Activated CD8-positive, alpha-beta memory T cell treated with anti-CD3 and anti-CD28 coated beads, Interleukin-2, amount 50 U/mL, for 24 hours (primary cell): Measurements from ENCODE around the gene MIPOL1.
"Not testable (repeated sequence)": the region's sequence is repeated elsewhere in the genome, so short reads cannot be mapped to it uniquely, and the experiment has no call there.

ENCODE experiments used
- DNase-seq: peaks from one replicate; pipeline ENCODE4 v3.0.0-alpha.2; 2020; ENCODE audit errors: extremely low read depth

The MIPOL1 gene

GRCh38 chr14:37187840-37188577 lies 9.7 kb upstream of the MIPOL1 start:
- DNase-seq = not testable (repeated sequence)

GRCh38 chr14:37189733-37190132 lies 8.0 kb upstream of the MIPOL1 start:
- DNase-seq = not testable (repeated sequence)

GRCh38 chr14:37194698-37195097 lies 3.0 kb upstream of the MIPOL1 start:
- no peak for DNase-seq

- DNase-seq = no peak
These were observed 2.4 kb upstream of the MIPOL1 start for GRCh38 chr14:37195327-37195726.

GRCh38 chr14:37196604-37197420 lies 925 bp upstream of the MIPOL1 start:
- DNase-seq = no peak

- DNase-seq = no peak
These were observed 499 bp downstream of the MIPOL1 start for GRCh38 chr14:37198273-37198598.

- DNase-seq = no peak
These were observed 1.2 kb downstream of the MIPOL1 start for GRCh38 chr14:37198907-37199306.

- DNase-seq = no peak
These were observed 4.0 kb downstream of the MIPOL1 start for GRCh38 chr14:37201724-37202123.

GRCh38 chr14:37202265-37202664 lies 4.5 kb downstream of the MIPOL1 start:
- no peak for DNase-seq

GRCh38 chr14:37202812-37203211 lies 5.1 kb downstream of the MIPOL1 start:
- no peak for DNase-seq

GRCh38 chr14:37203423-37203822 lies 5.7 kb downstream of the MIPOL1 start:
- no peak for DNase-seq

- DNase-seq = not testable (repeated sequence)
These were observed 8.2 kb downstream of the MIPOL1 start for GRCh38 chr14:37205623-37206605.

- DNase-seq = not testable (repeated sequence)
These were observed 11.9 kb downstream of the MIPOL1 start for GRCh38 chr14:37209617-37210016.

GRCh38 chr14:37210448-37210847 lies 12.7 kb downstream of the MIPOL1 start:
- DNase-seq = no peak

- no peak for DNase-seq
These were observed 15.3 kb downstream of the MIPOL1 start for GRCh38 chr14:37213016-37213415.

GRCh38 chr14:37215345-37215744 lies 17.6 kb downstream of the MIPOL1 start:
- no peak for DNase-seq

GRCh38 chr14:37221073-37221472 lies 23.3 kb downstream of the MIPOL1 start:
- no peak for DNase-seq

- DNase-seq = no peak
These were observed 26.3 kb downstream of the MIPOL1 start for GRCh38 chr14:37223947-37224474.

- not testable (repeated sequence) for DNase-seq
These were observed 27.9 kb downstream of the MIPOL1 start for GRCh38 chr14:37225668-37226067.

GRCh38 chr14:37230551-37231194 lies 32.9 kb downstream of the MIPOL1 start:
- DNase-seq = no peak

- no peak for DNase-seq
These were observed 35.3 kb downstream of the MIPOL1 start for GRCh38 chr14:37232907-37233481.
